CD14-positive monocyte (primary cell): Measurements from ENCODE around the gene SOX5. TPM values are rescaled to one million over a fixed set of nuclear protein-coding genes. Genes with fewer than 3 reads are reported as not detected.

Experiments
- DNase-seq, 3 donors: peaks; one replicate each; pipeline ENCODE4 v3.0.0-alpha.2; 2011 to 2022
- H2AFZ ChIP-seq: 2 replicates; pipeline ENCODE4 v1.6.0; 2012; ENCODE audit warnings: mild to moderate bottlenecking, low read depth, low read length, inconsistent platforms; ENCODE audit not compliant: insufficient read depth, poor library complexity, severe bottlenecking
- H3K27ac ChIP-seq, 2 donors: 1 replicate in 1 of 2; 2 replicates in 1 of 2; pipeline ENCODE4 v1.5.1; 2012 to 2013; ENCODE audit warnings: low read length in 2 of 2, control low read depth in 1 of 2, inconsistent platforms in 1 of 2, low read depth in 1 of 2, mild to moderate bottlenecking in 1 of 2
- H3K27me3 ChIP-seq, 2 donors: one replicate each; pipeline versions ENCODE4 v1.6.0 to v1.6.1; 2011 to 2013; ENCODE audit warnings: low read length in 2 of 2; ENCODE audit not compliant: control insufficient read depth in 2 of 2, insufficient read depth in 2 of 2
- H3K36me3 ChIP-seq, 2 donors: replicated peaks in 1 of 2; 1 replicate in 1 of 2; 2 replicates in 1 of 2; pipeline versions ENCODE4 v1.5.1 to v1.6.1; 2012 to 2013; ENCODE audit warnings: low read length in 2 of 2, control low read depth in 1 of 2, inconsistent platforms in 1 of 2, mild to moderate bottlenecking in 1 of 2; ENCODE audit not compliant: insufficient read depth in 2 of 2, control insufficient read depth in 1 of 2
- H3K4me1 ChIP-seq, 2 donors: 1 replicate in 1 of 2; 2 replicates in 1 of 2; pipeline versions ENCODE4 v1.5.1 to v1.6.1; 2012 to 2013; ENCODE audit warnings: low read length in 2 of 2, control low read depth in 1 of 2, inconsistent platforms in 1 of 2, mild to moderate bottlenecking in 1 of 2, moderate library complexity in 1 of 2; ENCODE audit not compliant: insufficient read depth in 2 of 2, control insufficient read depth in 1 of 2
- H3K4me2 ChIP-seq: replicated peaks from 2 replicates; pipeline ENCODE3; 2012; ENCODE audit warnings: low read length, moderate library complexity, mild to moderate bottlenecking; ENCODE audit not compliant: poor library complexity, severe bottlenecking; ENCODE audit errors: extremely low read depth
- H3K4me3 ChIP-seq, 3 experiments: fragments of 200-600 bp in 1 of 3; sonication (generic) in 1 of 3; replicated peaks in 1 of 3; 1 replicate in 2 of 3; 2 replicates in 1 of 3; pipeline ENCODE4 v1.5.1; 2011 to 2013; ENCODE audit warnings: low read length in 3 of 3, mild to moderate bottlenecking in 3 of 3, control low read depth in 2 of 3, low read depth in 2 of 3, inconsistent platforms in 1 of 3, moderate library complexity in 1 of 3
- H3K79me2 ChIP-seq: 2 replicates; pipeline ENCODE4 v1.6.0; 2012; ENCODE audit warnings: mild to moderate bottlenecking, control low read depth, inconsistent platforms, low read length, moderate library complexity; ENCODE audit not compliant: insufficient read depth
- H3K9ac ChIP-seq: 2 replicates; pipeline ENCODE4 v1.6.0; 2017; ENCODE audit warnings: low read length, mild to moderate bottlenecking; ENCODE audit not compliant: insufficient read depth, poor library complexity, severe bottlenecking
- H3K9me3 ChIP-seq, 2 donors: replicated peaks in 1 of 2; 1 replicate in 1 of 2; 2 replicates in 1 of 2; pipeline versions ENCODE4 v1.5.1 to v1.6.1; 2012 to 2013; ENCODE audit warnings: low read length in 2 of 2, control low read depth in 1 of 2; ENCODE audit not compliant: control insufficient read depth in 1 of 2, insufficient read depth in 1 of 2
- H4K20me1 ChIP-seq: 2 replicates; pipeline ENCODE4 v1.6.0; 2012; ENCODE audit warnings: mild to moderate bottlenecking, low read length, control low read depth, moderate library complexity; ENCODE audit not compliant: insufficient read depth
- H3K27ac Mint-ChIP-seq, 7 donors: one replicate each; pipeline ENCODE4 v1.8.0; 2020; ENCODE audit warnings: mild to moderate bottlenecking in 7 of 7, mixed read lengths in 7 of 7, moderate library complexity in 6 of 7, inconsistent platforms in 2 of 7
- H3K27me3 Mint-ChIP-seq, 3 donors: one replicate each; pipeline ENCODE4 v1.8.0; 2021 to 2022; ENCODE audit warnings: low read depth in 3 of 3, mild to moderate bottlenecking in 3 of 3, mixed read lengths in 3 of 3, moderate library complexity in 3 of 3, inconsistent platforms in 1 of 3
- H3K36me3 Mint-ChIP-seq, 2 donors: one replicate each; pipeline ENCODE4 v1.8.0; 2020; ENCODE audit warnings: mixed read lengths in 2 of 2, inconsistent platforms in 1 of 2, mild to moderate bottlenecking in 1 of 2
- H3K4me1 Mint-ChIP-seq: one replicate; pipeline ENCODE4 v1.8.0; 2020; ENCODE audit warnings: mild to moderate bottlenecking, mixed read lengths
- H3K4me3 Mint-ChIP-seq, 2 donors: one replicate each; pipeline ENCODE4 v1.8.0; 2020; ENCODE audit warnings: mild to moderate bottlenecking in 2 of 2, mixed read lengths in 2 of 2, moderate library complexity in 1 of 2
- H3K9me3 Mint-ChIP-seq, 7 donors: one replicate each; pipeline ENCODE4 v1.8.0; 2020 to 2022; ENCODE audit warnings: mixed read lengths in 7 of 7, mild to moderate bottlenecking in 6 of 7, moderate library complexity in 6 of 7, inconsistent platforms in 2 of 7
- WGBS: methylation state at CpG from one replicate; pipeline ENCODE4 v1.1.5; 2013; ENCODE audit warnings: missing lambda C conversion rate; ENCODE audit not compliant: insufficient coverage; 5-methylcytosine and 5-hydroxymethylcytosine counted together
- intact Hi-C, 2 donors: fragments of 100-400 bp; cut with micrococcal nuclease; formaldehyde crosslinking; loops; one replicate each; pipeline versions ENCODE4 v1.15.0 to v1.15.1; 2023
- polyA plus RNA-seq, 3 donors: library from polyadenylated mRNA; depleted of rRNA in 1 of 3; unstranded in 2 of 3; stranded (reverse) in 1 of 3; fragments of 300-500 nt in 2 of 3; fragments of >200 nt in 1 of 3; fragmentation: Illumina TruSeq in 2 of 3; gene quantifications; 1 replicate in 2 of 3; 2 replicates in 1 of 3; pipeline ENCODE4 v1.2.3, GENCODE V29; 2012 to 2021
- TF ChIP-seq, protein P1 (sequence below): fragments of 200-600 bp; IDR thresholded peaks from one replicate; pipeline ENCODE4 v1.8.0; 2022; ENCODE audit warnings: antibody characterized with exemption, mild to moderate bottlenecking

Gene SOX5
- polyA plus RNA-seq, 3 donors = not detected

GRCh38 chr12:23543767-23544166, 405.7 kb downstream of the SOX5 start:
- no peak overlapping the region for H3K9ac ChIP-seq
- H3K36me3 ChIP-seq = no peaks in the 10 kb centered on the region
- H3K4me2 ChIP-seq = no peak overlapping the region
- no peak overlapping the region for H3K4me3 Mint-ChIP-seq
- no peak for DNase-seq
- H3K4me1 Mint-ChIP-seq = no peaks in the 10 kb centered on the region
- no peaks in the 10 kb centered on the region for H3K27me3 ChIP-seq
- no peaks in the 10 kb centered on the region for H3K27me3 Mint-ChIP-seq
- TF ChIP-seq, protein P1, sequence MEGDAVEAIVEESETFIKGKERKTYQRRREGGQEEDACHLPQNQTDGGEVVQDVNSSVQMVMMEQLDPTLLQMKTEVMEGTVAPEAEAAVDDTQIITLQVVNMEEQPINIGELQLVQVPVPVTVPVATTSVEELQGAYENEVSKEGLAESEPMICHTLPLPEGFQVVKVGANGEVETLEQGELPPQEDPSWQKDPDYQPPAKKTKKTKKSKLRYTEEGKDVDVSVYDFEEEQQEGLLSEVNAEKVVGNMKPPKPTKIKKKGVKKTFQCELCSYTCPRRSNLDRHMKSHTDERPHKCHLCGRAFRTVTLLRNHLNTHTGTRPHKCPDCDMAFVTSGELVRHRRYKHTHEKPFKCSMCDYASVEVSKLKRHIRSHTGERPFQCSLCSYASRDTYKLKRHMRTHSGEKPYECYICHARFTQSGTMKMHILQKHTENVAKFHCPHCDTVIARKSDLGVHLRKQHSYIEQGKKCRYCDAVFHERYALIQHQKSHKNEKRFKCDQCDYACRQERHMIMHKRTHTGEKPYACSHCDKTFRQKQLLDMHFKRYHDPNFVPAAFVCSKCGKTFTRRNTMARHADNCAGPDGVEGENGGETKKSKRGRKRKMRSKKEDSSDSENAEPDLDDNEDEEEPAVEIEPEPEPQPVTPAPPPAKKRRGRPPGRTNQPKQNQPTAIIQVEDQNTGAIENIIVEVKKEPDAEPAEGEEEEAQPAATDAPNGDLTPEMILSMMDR = no peak
- peaks cover 0 to 4% (median 3%) of the 10 kb centered on the region in 7 donors for H3K9me3 Mint-ChIP-seq
- no peaks in the 10 kb centered on the region for H3K4me1 ChIP-seq
- H3K36me3 Mint-ChIP-seq = no peaks in the 10 kb centered on the region
- no peaks in the 10 kb centered on the region for H3K79me2 ChIP-seq
- H3K4me3 ChIP-seq = no peak overlapping the region
- intact Hi-C loops = no loop called here
- no CpG with 5 or more reads among the region's 1 CpG for WGBS
- H4K20me1 ChIP-seq = no peaks in the 10 kb centered on the region
- H3K27ac Mint-ChIP-seq = no peak overlapping the region
- no peaks in the 10 kb centered on the region for H3K9me3 ChIP-seq
- H2AFZ ChIP-seq = no peak overlapping the region
- H3K27ac ChIP-seq = no peak overlapping the region

- WGBS = no CpG with 5 or more reads among the region's 3 CpGs
Measured at GRCh38 chr12:23542187-23542586, 407.3 kb downstream of the SOX5 start.

More at GRCh38 chr12:23542187-23542586, 407.3 kb downstream of the SOX5 start:
- Histone ChIP-seq H3K4me1 (no peaks in the 10 kb centered on the region), H3K9ac (no peak overlapping the region), H3K79me2 (no peaks in the 10 kb centered on the region), H3K36me3 (no peaks in the 10 kb centered on the region), H3K4me2 (no peak overlapping the region), H3K27ac (no peak overlapping the region), H3K4me3 (no peak overlapping the region), H4K20me1 (no peaks in the 10 kb centered on the region), H3K27me3 (no peaks in the 10 kb centered on the region), H2AFZ (no peak overlapping the region), H3K9me3 (peaks cover 0 to 6% of the 10 kb centered on the region in 2 donors)
- Mint-ChIP-seq H3K36me3 (no peaks in the 10 kb centered on the region), H3K4me1 (no peaks in the 10 kb centered on the region), H3K9me3 (peaks cover 0 to 4% (median 3%) of the 10 kb centered on the region in 7 donors), H3K27ac (no peak overlapping the region), H3K4me3 (no peak overlapping the region), H3K27me3 (no peaks in the 10 kb centered on the region)
- TF ChIP-seq, protein P1 = no peak
- DNase-seq = no peak
- intact Hi-C loops = no loop called here
